ENCODE data around the gene ZNF35.

The ZNF35 gene

GRCh38 chr3:44687898-44688297 lies 39.4 kb downstream of the ZNF35 start:
- DNase-seq, result no peak
